Measurements from ENCODE around the gene EYA2. TPM values are rescaled to one million over a fixed set of nuclear protein-coding genes. Genes with fewer than 3 reads are reported as not detected.
"Not testable (repeated sequence)": the region's sequence is repeated elsewhere in the genome, so short reads cannot be mapped to it uniquely, and the experiment has no call there.

EYA2 gene
- total RNA-seq, 1 donor from 2014 or later, result 8.1 TPM

GRCh38 chr20:46916258-46916603 lies 21.6 kb downstream of the EYA2 start:
- intact Hi-C loops (cut with DNase I), result no loop called here
- H3K4me3 ChIP-seq, result no peak overlapping the region
- no peak for DNase-seq (ENCODE audit: extremely low spot score in 2 of 2)

GRCh38 chr20:46917155-46917554 lies 22.5 kb downstream of the EYA2 start:
- intact Hi-C loops (cut with DNase I), result no loop called here
- no peak for DNase-seq (ENCODE audit: extremely low spot score in 2 of 2)
- H3K36me3 ChIP-seq, result no peaks in the 10 kb centered on the region
- no peaks in the 10 kb centered on the region for H3K9me3 ChIP-seq
- H3K4me3 ChIP-seq, result no peak overlapping the region
- no peaks in the 10 kb centered on the region for H3K4me1 ChIP-seq
- TF ChIP-seq CTCF (IDR thresholded peaks at IDR 0.05) (no peak), POLR2AphosphoS5 (IDR thresholded peaks at IDR 0.05; ENCODE audit: insufficient read depth in 1 of 2, low read depth in 1 of 2) (no peak), POLR2A (IDR thresholded peaks at IDR 0.05) (no peak)
- H3K27ac ChIP-seq, result no peak overlapping the region
- no peaks in the 10 kb centered on the region for H3K27me3 ChIP-seq

More at GRCh38 chr20:46916258-46916603, 21.6 kb downstream of the EYA2 start:
- Histone ChIP-seq H3K27ac (no peak overlapping the region), H3K27me3 (no peaks in the 10 kb centered on the region), H3K36me3 (no peaks in the 10 kb centered on the region), H3K9me3 (no peaks in the 10 kb centered on the region), H3K4me1 (no peaks in the 10 kb centered on the region)
- TF ChIP-seq POLR2AphosphoS5 (IDR thresholded peaks at IDR 0.05; ENCODE audit: insufficient read depth in 1 of 2, low read depth in 1 of 2) (no peak), POLR2A (IDR thresholded peaks at IDR 0.05) (no peak), CTCF (IDR thresholded peaks at IDR 0.05) (no peak)

GRCh38 chr20:46920114-46920513 lies 25.5 kb downstream of the EYA2 start:
- Histone ChIP-seq H3K4me1 (no peaks in the 10 kb centered on the region), H3K9me3 (no peaks in the 10 kb centered on the region), H3K27me3 (no peaks in the 10 kb centered on the region), H3K4me3 (no peak overlapping the region), H3K27ac (no peak overlapping the region), H3K36me3 (no peaks in the 10 kb centered on the region)
- TF ChIP-seq POLR2A (IDR thresholded peaks at IDR 0.05), result no peak
- TF ChIP-seq POLR2AphosphoS5 (IDR thresholded peaks at IDR 0.05; ENCODE audit: insufficient read depth in 1 of 2, low read depth in 1 of 2), result no peak
- TF ChIP-seq CTCF (IDR thresholded peaks at IDR 0.05), result no peak
- no peak for DNase-seq (ENCODE audit: extremely low spot score in 2 of 2)
- intact Hi-C loops (cut with DNase I), result no loop called here

GRCh38 chr20:46922841-46923240 lies 28.2 kb downstream of the EYA2 start:
- H3K9me3 ChIP-seq; H3K4me3 ChIP-seq; intact Hi-C loops (cut with DNase I); H3K36me3 ChIP-seq; H3K4me1 ChIP-seq; H3K27me3 ChIP-seq; DNase-seq (ENCODE audit: extremely low spot score in 2 of 2); H3K27ac ChIP-seq: not testable (repeated sequence)

GRCh38 chr20:46923550-46923949 lies 28.9 kb downstream of the EYA2 start:
- Histone ChIP-seq H3K4me1 (peaks cover 5% of the 10 kb centered on the region), H3K27me3 (no peaks in the 10 kb centered on the region), H3K36me3 (no peaks in the 10 kb centered on the region), H3K27ac (no peak overlapping the region), H3K9me3 (no peaks in the 10 kb centered on the region), H3K4me3 (no peak overlapping the region)
- intact Hi-C loops (cut with DNase I), result no loop called here
- TF ChIP-seq POLR2A (IDR thresholded peaks at IDR 0.05), result no peak
- no peak for TF ChIP-seq POLR2AphosphoS5 (IDR thresholded peaks at IDR 0.05; ENCODE audit: insufficient read depth in 1 of 2, low read depth in 1 of 2)
- TF ChIP-seq CTCF (IDR thresholded peaks at IDR 0.05), result no peak
- no peak for DNase-seq (ENCODE audit: extremely low spot score in 2 of 2)
